ENCODE measurements around the gene SLC12A7.

- TF ChIP-seq CTCF (IDR thresholded peaks at IDR 0.05) (no peak), POLR2A (IDR thresholded peaks at IDR 0.05) (no peak)
Measured at GRCh38 chr5:1100664-1101574, 10.9 kb downstream of the SLC12A7 start.
